DND-41 (cell line): ENCODE data around the gene KCND1.

Experiments
- EZH2 ChIP-seq: IDR thresholded peaks from 3 replicates; pipeline ENCODE4 v1.6.1; 2012; ENCODE audit warnings: borderline replicate concordance, low read depth, mild to moderate bottlenecking, moderate library complexity, low read length, inconsistent platforms; ENCODE audit not compliant: severe bottlenecking
- TF ChIP-seq, protein P1 (sequence below): IDR thresholded peaks from 2 replicates; pipeline ENCODE4 v1.5.1; 2012; ENCODE audit warnings: borderline replicate concordance, low read length, moderate library complexity, mild to moderate bottlenecking; ENCODE audit not compliant: poor library complexity, severe bottlenecking; ENCODE audit errors: extremely low read depth

DNA sequence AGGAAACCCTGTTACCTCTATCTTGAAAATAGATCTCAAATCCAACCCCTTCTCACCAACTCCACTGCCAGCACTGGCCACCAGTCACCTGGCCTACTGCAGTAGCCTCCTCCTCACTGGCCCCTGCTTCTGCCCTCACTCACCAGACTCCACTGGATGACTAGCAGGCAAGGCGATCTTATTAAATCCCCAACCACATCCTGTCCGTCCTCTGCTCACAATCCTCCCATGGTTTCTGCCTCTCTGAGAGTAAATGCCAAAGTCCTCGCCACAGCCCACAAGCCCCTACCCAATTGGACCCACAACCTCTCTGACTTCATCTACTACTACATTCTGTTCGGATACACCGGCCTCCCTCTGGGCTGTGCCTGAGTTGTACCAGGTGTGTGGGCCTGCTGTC lies 47.4 kb downstream of the KCND1 start:
- TF ChIP-seq, protein P1, sequence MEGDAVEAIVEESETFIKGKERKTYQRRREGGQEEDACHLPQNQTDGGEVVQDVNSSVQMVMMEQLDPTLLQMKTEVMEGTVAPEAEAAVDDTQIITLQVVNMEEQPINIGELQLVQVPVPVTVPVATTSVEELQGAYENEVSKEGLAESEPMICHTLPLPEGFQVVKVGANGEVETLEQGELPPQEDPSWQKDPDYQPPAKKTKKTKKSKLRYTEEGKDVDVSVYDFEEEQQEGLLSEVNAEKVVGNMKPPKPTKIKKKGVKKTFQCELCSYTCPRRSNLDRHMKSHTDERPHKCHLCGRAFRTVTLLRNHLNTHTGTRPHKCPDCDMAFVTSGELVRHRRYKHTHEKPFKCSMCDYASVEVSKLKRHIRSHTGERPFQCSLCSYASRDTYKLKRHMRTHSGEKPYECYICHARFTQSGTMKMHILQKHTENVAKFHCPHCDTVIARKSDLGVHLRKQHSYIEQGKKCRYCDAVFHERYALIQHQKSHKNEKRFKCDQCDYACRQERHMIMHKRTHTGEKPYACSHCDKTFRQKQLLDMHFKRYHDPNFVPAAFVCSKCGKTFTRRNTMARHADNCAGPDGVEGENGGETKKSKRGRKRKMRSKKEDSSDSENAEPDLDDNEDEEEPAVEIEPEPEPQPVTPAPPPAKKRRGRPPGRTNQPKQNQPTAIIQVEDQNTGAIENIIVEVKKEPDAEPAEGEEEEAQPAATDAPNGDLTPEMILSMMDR, result no peak
- no peak for TF ChIP-seq EZH2
